Activated CD4-positive, alpha-beta T cell treated with anti-CD3 and anti-CD28 coated beads, Interleukin-2, amount 50 U/mL, for 1 hour (primary cell): ENCODE data around the gene MMADHC.

Source experiments
- DNase-seq: peaks from one replicate; pipeline ENCODE4 v3.0.0-alpha.2; 2020

The MMADHC gene

DNA sequence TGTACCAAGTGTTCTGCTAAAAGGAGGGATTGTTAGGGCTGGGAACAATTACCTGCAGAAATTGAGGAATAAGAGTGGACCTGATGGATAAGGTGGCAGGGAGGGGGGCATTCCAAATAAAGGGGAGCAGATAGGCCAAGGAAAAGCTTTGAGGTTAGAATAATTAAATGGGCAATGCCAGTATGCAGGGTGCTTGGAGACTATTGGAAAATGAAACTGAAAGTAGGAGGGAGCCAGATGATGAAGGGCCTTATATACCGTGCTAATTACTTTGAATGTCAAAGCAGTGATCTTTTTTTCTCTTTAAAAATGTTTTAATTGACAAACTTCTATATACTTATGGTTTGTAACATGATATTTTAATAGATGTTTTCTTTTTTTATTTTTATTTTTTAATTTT is 42.9 kb downstream of the MMADHC start:
- no peak for DNase-seq

GRCh38 chr2:149543845-149544244 is 43.7 kb downstream of the MMADHC start:
- DNase-seq = no peak

GRCh38 chr2:149540138-149540537 is 47.4 kb downstream of the MMADHC start:
- no peak for DNase-seq

GRCh38 chr2:149538138-149538833 is 49.3 kb downstream of the MMADHC start:
- no peak for DNase-seq

- DNase-seq = no peak
These were observed 50.4 kb downstream of the MMADHC start for GRCh38 chr2:149537092-149537726.

GRCh38 chr2:149536649-149537048 is 50.9 kb downstream of the MMADHC start:
- no peak for DNase-seq

DNA sequence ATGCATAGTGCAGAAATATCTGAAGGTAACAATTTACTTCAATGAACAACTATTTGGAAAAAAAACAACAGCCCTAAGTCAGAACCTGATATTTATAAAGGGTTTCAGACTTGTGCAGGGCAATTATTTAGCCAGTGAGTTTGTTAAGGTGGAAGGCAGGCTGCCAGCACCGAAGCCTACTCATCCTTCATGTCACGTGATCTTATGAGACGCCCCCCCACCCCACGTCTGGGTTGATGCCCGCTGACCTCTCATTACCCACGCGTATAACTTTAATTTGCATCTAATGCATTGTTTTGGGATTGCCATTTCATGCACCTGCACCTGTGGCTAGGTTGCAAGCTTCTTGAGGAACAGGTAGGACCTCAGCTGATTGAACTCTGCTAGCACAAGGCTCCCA is 52.9 kb downstream of the MMADHC start:
- DNase-seq = no peak

- no peak for DNase-seq
These were observed 58.6 kb downstream of the MMADHC start for GRCh38 chr2:149528983-149529382.

GRCh38 chr2:149527998-149528755 is 59.4 kb downstream of the MMADHC start:
- DNase-seq = no peak

- DNase-seq = no peak
These were observed 60.9 kb downstream of the MMADHC start for GRCh38 chr2:149526689-149527088.

DNA sequence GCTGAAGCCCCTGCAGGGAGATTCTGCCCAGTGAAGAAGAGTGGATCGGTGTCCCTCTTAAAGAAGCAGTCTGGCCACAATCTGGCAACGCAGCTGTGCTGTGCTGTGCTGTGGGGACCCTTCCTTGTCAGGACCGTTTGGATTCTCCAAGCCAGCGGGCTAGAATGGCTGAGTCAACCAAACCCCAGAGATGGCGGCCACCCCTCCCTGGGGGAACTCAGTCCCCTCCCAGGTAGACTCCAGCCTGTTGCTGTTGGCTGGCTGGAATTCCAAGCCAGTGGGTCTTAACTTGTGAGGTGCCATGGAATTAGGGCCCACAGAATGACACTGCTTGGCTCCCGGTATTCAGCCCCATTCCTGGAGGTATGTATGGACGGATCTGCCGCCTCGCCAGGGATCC is 62.3 kb downstream of the MMADHC start:
- no peak for DNase-seq
